Occipital lobe (tissue), 2 donors: ENCODE data around the gene ILF3. TPM values are rescaled to one million over a fixed set of nuclear protein-coding genes. Genes with fewer than 3 reads are reported as not detected.
"Not testable (repeated sequence)": the region's sequence is repeated elsewhere in the genome, so short reads cannot be mapped to it uniquely, and the experiment has no call there.

ENCODE experiments used
- DNase-seq: peaks from one replicate; lab custom pipeline; 2025; lab: John Stamatoyannopoulos, UW
- total RNA-seq: library from RNA; depleted of rRNA; stranded (reverse); fragments of >200 nt; gene quantifications from one replicate; pipeline ENCODE4 v1.2.3, GENCODE V29; 2014

The ILF3 gene
- total RNA-seq, 1 donor from 2014 or later = 148 TPM

DNA sequence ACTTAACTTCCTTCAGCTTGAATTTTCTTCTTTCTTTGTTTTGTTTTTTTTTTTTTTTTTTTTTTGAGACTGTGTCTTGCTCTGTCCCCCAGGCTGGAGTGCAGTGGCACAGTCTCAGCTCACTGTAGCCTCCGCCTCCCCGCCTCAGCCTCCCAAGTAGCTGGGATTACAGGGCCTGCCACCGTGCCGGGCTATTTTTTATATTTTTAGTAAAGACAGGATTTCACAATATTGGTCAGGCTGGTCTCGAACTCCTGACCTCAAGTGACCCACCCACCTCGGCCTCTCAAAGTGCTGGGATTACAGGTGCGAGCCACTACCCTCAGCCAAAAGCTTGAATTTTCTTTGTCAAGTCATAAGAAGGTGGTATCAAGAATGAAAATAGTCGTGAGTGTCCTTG, 21.1 kb downstream of the ILF3 start:
- not testable (repeated sequence) for DNase-seq

DNA sequence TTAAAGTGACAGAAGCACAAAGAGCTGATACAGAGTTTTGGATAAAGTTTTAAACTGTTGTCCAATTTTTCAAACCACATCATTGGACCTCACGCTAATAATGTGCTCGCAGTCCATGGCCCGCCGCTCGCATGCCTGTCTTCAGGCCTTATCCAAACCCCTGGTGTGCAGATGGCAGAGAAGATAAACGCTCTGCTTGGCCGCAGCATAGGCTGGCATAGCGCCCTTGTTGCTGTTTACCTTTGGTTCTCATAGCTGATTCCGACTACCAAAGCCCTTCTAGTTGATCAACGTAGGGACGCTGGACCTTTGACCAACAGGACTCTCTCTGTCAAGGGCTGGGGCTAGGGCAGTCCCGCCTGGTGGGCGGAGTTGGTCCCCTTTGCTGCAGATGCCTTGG, 23.6 kb downstream of the ILF3 start:
- DNase-seq = no peak

DNA sequence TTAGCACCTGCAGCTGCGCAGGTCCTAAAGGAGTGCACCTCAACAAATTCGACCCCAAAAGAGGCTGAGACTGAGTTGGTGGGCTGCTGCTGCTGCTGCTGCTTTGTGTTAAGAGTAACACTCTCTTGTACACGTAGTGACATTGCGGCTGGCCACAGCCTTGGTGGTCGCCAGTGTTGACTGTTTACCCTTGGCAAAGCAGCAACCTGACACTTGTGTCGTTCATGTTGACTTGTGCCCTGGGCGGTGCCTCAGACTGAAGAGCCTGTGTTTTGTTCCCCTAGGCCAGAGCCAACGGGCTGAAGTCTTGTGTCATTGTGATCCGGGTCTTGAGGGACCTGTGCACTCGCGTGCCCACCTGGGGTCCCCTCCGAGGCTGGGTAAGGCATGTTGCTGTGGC, 24.7 kb downstream of the ILF3 start:
- no peak for DNase-seq

DNA sequence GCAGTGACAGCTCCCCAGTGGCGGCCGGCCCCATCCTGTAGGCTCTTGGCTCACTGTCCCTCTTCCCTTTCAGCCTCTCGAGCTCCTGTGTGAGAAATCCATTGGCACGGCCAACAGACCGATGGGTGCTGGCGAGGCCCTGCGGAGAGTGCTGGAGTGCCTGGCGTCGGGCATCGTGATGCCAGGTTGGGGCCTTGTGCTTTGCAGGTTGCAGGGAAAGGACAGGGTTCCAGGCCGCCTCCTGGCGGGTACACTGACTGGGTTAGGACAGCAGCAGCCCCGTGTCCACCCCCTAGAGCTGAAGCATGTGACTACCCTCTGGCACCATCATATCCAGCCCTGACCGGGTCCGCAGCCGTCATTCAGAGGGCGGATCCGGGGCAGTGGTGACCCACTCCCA, 25.6 kb downstream of the ILF3 start:
- no peak for DNase-seq

DNA sequence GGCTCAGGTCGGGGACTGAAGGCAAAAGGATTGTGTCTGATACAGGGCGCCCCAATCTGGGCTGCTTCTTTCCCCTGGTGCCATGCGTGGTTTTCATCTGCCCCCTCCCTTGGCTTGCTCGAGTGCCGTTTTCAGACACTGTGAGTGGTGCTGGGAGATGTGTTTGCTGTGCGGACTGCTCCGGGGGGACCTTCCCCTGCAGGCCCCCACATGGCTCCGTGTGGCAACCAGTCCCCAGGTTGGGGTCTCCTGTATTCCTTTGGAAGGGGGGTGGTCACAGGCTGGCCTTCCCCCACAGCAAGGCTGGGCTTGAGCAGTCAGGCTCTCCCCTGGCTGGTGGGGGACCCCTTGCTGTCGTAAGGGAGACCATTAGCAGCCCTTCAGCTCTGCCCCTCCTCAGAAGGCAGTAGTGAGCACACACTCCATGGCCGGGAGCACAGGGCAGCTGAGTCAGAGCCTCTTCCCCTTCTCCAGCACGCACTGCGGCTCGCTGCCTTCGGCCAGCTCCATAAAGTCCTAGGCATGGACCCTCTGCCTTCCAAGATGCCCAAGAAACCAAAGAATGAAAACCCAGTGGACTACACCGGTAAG, 26.5 kb downstream of the ILF3 start:
- DNase-seq = no peak

DNA sequence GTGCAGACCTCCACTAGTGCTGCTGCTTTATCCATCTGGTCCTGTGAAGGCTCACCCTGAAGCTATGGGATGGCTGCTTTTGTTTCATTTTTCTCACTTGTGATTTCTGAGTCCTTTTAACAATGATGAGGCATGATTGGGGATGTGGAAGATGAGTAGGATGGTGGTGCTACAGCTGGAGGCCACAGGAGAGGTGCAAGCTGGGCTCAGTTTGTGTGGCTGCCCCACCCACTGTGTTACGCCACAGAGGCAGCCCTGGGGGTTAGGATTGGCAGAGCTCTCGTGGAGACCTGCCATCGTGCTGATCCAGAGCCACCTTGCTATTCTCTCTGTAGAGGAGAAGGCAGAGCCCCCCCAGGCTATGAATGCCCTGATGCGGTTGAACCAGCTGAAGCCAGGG, 27.5 kb downstream of the ILF3 start:
- no peak for DNase-seq

DNA sequence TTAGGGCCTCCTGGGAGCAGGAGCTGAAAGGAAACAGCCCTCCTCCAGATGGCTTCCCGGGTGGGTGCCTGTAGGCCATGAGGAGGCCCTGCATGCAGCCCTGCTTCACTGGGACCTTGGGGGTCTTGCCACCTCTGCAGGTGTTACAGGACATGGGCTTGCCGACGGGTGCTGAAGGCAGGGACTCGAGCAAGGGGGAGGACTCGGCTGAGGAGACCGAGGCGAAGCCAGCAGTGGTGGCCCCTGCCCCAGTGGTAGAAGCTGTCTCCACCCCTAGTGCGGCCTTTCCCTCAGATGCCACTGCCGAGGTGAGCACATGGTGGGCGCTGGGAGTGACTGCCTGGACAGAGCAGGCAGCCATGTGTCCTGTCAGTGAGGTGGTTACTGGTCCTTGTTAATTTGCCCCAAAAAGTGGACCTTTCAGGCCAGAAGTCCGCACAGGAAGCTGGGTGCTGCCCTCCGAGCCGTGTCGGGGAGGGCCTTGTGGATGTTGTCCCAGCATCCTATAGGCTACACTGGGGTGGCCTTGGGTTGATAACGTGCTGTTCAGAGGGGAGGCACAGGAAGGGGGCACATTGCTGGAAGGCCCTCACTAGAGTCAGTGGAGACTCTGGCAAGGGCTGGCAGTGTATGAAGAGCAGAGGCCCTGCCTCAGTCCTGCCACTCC, 28.4 kb downstream of the ILF3 start:
- DNase-seq = no peak

DNA sequence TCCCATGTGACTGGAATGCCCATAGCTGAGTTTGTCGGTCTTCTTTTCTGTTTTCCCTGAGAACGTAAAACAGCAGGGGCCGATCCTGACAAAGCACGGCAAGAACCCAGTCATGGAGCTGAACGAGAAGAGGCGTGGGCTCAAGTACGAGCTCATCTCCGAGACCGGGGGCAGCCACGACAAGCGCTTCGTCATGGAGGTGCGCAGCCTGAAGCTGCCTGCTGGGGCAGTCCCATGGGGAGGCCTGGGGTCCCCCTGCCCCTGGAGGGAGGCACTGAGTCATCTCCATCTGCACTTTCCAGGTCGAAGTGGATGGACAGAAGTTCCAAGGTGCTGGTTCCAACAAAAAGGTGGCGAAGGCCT, 28.9 kb downstream of the ILF3 start:
- DNase-seq = no peak

DNA sequence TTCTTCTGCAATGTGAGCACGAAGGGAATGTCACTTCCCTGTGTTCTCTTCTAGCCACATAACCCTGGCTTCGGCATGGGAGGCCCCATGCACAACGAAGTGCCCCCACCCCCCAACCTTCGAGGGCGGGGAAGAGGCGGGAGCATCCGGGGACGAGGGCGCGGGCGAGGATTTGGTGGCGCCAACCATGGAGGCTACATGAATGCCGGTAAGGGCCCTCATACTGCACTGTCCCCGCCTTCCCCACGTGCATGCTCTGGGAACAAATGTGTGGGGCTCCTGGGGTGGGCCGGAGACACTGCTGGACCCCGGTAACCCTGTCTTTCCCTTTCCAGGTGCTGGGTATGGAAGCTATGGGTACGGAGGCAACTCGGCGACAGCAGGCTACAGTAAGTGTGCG, 29.4 kb downstream of the ILF3 start:
- DNase-seq = no peak

DNA sequence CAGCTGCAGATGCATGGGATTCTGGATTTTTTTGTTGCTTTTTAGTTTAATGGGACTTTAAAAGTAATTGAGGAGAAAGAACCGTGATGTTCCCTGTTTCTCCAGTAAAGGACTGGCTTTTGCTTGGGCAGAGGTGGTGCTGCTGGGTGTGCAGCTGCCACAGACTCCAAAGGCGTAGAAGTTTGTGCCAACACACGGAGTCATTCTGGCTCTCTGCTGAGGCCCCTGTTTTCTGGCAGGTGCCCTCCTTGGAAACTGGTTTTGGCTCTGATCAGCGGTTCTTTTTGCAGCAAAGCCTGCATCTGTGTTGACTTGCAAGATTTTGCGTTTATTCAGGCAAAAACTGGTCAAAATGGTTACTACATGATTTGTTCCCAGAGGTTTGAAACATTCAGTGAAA, 31.1 kb downstream of the ILF3 start:
- no peak for DNase-seq

DNA sequence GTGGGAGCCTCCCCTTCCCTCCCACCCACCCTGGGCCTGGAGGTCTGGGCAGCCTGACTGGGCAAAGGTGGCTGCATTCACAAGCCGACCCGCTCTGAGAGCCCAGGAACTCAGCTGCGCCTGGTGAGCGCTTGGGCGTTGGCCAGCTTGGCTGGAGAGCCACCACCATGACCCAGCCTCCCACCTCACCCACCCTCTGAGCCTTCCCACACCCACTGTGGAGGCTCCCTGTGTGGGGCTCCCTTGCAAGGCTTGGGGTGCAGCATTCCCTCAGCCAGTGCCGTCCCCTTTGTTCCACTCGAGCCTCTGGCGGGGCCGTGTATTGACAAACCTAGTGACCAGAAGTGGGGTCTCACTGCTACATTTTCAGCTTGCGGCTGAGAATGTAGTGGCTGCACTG, 32.0 kb downstream of the ILF3 start:
- DNase-seq = no peak

DNA sequence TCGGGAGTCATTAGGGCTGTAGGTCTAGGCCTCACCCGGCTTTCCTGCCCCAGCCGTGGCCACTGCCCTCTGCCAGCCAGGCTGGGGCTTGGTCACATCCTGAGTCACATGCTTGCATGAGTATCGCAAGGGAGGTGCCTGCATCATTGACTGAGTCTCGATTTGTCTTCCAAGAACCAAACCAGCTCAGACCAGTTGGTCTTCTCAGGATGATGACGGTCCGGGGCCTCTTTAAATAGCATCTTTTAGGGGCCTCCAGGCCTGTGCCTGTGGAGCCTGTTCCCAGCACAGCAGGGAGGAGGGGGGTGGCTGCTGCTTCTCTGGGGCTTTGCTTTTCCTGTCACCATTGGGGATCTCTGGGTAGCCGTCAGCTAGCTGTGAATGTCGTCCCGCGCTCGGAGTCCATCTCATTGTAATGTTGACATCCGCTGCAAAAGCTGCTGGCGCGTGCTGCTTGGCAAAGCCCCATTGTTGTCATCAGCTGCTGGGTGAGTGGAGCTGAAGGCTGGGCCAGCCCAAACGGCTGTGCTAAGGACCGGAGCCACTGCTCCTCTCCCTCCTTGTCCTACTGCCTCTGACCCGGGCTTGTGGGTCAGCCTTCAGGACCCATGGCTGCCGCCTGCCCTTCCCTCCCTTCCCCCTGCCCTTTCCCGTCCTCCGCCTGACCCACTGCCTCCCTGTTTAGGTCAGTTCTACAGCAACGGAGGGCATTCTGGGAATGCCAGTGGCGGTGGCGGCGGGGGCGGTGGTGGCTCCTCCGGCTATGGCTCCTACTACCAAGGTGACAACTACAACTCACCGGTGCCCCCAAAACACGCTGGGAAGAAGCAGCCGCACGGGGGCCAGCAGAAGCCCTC, 32.7 kb downstream of the ILF3 start:
- peak; percentile 86 for DNase-seq

DNA sequence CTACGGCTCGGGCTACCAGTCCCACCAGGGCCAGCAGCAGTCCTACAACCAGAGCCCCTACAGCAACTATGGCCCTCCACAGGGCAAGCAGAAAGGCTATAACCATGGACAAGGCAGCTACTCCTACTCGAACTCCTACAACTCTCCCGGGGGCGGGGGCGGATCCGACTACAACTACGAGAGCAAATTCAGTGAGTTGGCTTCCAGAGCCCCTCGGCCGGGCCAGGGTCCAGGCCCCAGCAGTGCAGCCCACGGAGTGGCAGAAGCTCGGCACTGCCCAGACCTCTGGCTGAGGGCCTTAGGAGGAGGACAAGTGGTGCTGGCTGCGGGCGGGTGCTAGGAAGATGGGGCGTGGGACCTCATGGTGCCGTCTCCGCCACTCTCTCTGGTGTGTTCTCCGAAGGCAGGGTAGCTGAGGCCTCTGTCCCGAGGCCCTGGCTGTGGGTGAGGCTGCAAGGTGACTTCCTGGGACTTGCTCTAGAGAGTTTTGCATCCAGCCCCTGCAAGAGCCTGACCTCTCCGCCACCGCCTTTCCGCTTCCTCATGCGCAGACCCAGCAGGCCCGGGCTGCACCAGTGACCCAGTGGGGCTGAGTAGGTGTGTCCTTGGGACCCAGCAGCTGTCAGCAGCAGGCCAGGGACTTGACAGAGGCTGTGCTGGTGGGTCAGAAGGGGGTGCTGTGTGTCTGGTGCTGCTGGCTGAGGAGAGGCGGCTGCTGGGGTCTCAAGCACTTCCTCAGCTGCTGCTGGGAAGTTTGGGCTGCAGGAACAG, 33.6 kb downstream of the ILF3 start:
- DNase-seq = no peak

DNA sequence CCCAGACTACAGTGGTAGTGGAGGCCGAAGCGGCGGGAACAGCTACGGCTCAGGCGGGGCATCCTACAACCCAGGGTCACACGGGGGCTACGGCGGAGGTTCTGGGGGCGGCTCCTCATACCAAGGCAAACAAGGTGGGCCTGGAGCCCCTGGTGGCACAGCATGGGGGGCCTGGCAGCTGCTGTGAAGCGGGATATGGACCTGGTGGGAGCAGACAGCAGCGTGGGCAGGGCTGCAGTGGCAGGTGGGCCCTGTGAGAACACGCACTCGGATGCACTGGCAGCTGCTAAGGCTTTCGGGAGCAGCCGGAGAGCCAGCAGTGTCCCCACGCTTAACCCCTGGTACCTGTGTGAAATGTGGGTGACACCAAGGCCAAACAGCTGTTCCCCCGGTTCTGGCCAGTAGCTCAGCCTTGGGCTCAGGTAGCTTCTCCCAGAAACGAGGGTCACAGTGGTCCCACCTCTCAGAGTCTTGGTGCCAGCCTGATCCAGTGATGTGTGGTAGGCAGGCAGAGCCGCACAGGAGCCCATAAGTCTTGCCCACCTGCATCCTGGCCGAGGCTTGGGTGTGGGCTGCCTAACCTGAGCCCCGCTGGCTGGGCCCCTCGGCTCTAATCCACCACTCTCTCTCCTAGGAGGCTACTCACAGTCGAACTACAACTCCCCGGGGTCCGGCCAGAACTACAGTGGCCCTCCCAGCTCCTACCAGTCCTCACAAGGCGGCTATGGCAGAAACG, 34.6 kb downstream of the ILF3 start:
- no peak for DNase-seq

DNA sequence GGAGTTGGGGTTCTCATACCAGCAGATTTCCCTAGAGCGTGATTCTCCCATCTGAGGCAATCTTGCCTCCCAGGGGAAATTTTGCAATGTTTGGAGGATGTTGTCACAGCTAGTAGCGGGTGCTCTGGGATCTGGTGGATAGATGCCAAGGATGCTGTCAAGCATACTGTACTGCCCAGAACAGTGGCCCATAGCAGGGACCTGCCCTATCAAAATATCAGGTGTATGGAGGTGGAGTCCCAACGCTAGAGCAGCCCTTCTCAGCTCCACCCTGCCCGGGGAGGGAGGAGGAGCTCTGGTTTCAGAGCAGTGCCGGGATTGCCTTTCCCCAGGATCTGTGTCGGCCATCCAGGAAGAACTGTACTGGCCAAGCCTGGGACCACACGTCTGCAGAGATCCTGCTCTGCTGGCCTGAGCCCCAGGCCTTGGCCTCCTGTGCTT, 36.2 kb downstream of the ILF3 start:
- no peak for DNase-seq

DNA sequence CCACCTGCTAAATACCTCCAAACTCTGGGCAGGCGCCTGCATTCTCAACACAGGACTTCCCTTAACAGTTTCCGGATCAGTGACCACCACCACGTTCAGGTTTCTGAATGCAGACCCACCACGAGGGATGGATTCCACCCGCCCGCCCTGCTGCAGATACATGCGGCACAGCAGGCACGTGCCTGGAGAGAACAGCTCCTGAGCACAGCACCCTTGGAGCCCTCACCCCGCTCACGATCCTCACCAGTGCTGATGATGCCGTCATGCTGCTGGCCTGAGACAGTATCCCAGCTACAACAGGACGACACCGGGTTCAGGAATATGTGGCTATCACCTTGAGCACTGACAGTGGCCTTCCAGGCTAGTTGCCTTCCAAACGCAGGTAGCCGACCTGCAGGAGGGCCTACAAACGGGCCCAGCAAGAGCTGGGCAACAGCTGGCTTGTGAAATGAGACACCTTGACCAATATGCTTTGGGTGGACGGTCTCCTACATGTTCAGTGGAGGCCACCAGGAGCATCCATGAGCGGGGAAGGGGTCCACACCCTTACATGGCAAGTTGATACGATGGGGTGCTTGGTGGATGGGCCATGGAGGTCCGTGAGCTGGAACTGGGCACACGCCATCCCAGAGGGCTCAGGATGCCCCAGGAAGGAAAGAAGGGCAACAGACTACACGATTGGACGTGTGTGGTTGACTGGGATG, 37.2 kb downstream of the ILF3 start:
- DNase-seq = no peak

DNA sequence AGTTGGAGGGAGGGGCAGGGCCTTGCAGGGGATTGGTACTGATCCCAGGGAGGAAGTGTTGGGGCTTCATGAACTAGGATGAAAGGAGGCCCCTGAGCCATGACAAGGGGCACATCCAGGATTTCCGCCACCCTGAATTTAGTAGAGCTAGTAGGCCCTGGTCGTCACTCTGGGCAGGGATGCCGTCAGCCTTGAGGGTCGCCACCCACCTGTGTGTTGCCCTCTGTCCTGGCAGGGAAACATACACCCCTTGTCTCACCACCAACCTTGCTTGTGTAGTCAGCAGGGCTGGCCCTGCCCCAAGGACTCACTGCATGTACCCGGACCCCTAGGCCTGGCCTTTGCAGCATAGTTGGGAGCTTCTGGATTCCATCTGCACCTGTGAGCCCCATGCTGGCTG, 37.7 kb downstream of the ILF3 start:
- no peak for DNase-seq

DNA sequence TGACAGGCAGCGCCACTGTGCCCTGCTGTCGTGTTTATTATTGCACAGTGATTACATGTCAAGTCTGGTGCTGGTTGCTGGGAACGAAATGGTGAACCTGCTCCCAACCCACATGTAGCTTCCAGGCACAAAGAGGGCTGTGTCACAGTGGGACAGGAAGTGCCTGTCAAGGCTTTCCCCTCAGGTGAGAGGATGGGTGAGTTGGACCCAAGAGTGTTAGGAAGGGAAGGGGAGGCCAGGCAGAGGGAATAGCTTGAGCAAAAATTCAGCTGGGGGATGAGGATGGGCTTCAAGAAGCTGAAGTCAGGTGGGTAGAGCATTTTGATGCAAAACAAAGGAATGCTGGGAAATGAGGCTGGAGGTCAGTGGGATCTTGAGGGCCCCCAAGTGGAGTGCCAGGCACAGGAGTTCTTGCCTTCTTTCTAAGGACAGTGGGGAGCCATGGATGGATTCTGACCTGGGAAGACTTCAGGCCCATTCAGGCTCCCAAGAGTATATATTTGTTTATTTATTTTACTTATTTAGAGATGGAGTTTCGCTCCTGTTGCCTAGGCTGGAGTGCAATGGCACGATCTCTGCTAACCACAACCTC, 38.6 kb downstream of the ILF3 start:
- DNase-seq = no peak

DNA sequence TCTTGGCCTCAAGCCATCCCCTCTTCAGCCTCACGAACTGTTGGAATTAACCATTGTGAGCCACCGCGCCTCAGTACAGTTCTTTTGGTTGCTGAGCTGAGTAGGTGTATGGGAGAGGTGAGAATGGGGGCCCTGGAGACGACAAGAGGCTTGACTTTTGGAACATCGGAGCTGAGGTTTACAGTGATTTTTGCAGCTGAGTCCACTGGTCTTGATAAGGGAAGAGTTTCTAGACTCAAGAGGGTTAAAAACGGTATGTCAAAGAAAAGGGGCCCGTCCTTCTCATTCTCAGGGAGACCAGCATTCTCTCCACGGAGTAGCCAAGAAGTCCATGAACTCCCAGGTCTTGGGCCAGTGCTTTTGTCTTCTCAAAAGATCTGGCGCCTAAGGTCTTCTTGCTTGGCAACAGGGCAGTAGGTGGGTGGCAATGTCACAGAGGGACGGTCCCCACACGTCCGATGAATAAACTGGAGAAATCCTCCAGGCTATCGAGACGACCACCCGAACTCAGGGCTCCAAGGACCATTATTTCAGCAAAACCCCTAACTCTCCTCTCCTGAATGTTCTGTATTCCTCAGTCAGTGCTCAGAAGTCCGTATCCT, 40.7 kb downstream of the ILF3 start:
- no peak for DNase-seq
